SK-N-SH treated with all-trans-retinoic acid at 6 μM for 48 hours (cell line): Measurements from ENCODE around the gene ARRB1.

Source experiments
- ARNTL ChIP-seq: fragments of 450-650 bp; formaldehyde crosslinking; IDR thresholded peaks from 2 replicates; pipeline ENCODE4 v1.5.0; 2020; ENCODE audit warnings: low read depth, mild to moderate bottlenecking, moderate library complexity, borderline replicate concordance
- BACH2 ChIP-seq: fragments of 250-450 bp; sonication (Bioruptor Pico); IDR thresholded peaks from 2 replicates; pipeline ENCODE4 v1.9.0; 2021; ENCODE audit warnings: mild to moderate bottlenecking, borderline replicate concordance
- CREB5 ChIP-seq: fragments of 250-450 bp; sonication (Bioruptor Pico); IDR thresholded peaks from 2 replicates; pipeline ENCODE4 v1.5.1; 2020; ENCODE audit warnings: low read depth, mild to moderate bottlenecking, moderate library complexity
- CSDC2 ChIP-seq: fragments of 250-450 bp; sonication (Bioruptor Pico); IDR thresholded peaks from 2 replicates; pipeline ENCODE4 v1.5.0; 2020; ENCODE audit warnings: mild to moderate bottlenecking, moderate library complexity
- GLIS3 ChIP-seq: fragments of 250-450 bp; sonication (Bioruptor Pico); IDR thresholded peaks from 2 replicates; pipeline ENCODE4 v1.5.0; 2020; ENCODE audit warnings: mild to moderate bottlenecking, moderate library complexity
- RARB ChIP-seq: fragments of 250-450 bp; sonication (Bioruptor Pico); IDR thresholded peaks from 2 replicates; pipeline ENCODE4 v1.8.0; 2021; ENCODE audit warnings: mild to moderate bottlenecking, moderate library complexity
- TCF4 ChIP-seq: fragments of 250-450 bp; sonication (Bioruptor Pico); IDR thresholded peaks from 2 replicates; pipeline ENCODE4 v1.8.0; 2021; ENCODE audit warnings: mild to moderate bottlenecking, moderate library complexity, borderline replicate concordance
- TF ChIP-seq, protein P1 (sequence below): fragments of 250-450 bp; sonication (Bioruptor Pico); IDR thresholded peaks from 2 replicates; pipeline ENCODE4 v1.5.0; 2020; ENCODE audit warnings: mild to moderate bottlenecking, moderate library complexity
- TF ChIP-seq, protein P2 (sequence below): fragments of 250-450 bp; sonication (Bioruptor Pico); IDR thresholded peaks from 2 replicates; pipeline ENCODE4 v1.5.1; 2021; ENCODE audit warnings: mild to moderate bottlenecking, moderate library complexity

GRCh38 chr11:75269367-75269660 is 82.1 kb downstream of the ARRB1 start:
- TF ChIP-seq, protein P1, sequence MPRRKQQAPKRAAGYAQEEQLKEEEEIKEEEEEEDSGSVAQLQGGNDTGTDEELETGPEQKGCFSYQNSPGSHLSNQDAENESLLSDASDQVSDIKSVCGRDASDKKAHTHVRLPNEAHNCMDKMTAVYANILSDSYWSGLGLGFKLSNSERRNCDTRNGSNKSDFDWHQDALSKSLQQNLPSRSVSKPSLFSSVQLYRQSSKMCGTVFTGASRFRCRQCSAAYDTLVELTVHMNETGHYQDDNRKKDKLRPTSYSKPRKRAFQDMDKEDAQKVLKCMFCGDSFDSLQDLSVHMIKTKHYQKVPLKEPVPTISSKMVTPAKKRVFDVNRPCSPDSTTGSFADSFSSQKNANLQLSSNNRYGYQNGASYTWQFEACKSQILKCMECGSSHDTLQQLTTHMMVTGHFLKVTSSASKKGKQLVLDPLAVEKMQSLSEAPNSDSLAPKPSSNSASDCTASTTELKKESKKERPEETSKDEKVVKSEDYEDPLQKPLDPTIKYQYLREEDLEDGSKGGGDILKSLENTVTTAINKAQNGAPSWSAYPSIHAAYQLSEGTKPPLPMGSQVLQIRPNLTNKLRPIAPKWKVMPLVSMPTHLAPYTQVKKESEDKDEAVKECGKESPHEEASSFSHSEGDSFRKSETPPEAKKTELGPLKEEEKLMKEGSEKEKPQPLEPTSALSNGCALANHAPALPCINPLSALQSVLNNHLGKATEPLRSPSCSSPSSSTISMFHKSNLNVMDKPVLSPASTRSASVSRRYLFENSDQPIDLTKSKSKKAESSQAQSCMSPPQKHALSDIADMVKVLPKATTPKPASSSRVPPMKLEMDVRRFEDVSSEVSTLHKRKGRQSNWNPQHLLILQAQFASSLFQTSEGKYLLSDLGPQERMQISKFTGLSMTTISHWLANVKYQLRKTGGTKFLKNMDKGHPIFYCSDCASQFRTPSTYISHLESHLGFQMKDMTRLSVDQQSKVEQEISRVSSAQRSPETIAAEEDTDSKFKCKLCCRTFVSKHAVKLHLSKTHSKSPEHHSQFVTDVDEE (CRISPR knock-in tag) = no peak
- TF ChIP-seq ARNTL (CRISPR knock-in tag) (no peak), RARB (CRISPR knock-in tag) (no peak), BACH2 (CRISPR knock-in tag) (no peak), CREB5 (CRISPR knock-in tag) (no peak), CSDC2 (no peak), TCF4 (CRISPR knock-in tag) (no peak), GLIS3 (no peak)
- TF ChIP-seq, protein P2, sequence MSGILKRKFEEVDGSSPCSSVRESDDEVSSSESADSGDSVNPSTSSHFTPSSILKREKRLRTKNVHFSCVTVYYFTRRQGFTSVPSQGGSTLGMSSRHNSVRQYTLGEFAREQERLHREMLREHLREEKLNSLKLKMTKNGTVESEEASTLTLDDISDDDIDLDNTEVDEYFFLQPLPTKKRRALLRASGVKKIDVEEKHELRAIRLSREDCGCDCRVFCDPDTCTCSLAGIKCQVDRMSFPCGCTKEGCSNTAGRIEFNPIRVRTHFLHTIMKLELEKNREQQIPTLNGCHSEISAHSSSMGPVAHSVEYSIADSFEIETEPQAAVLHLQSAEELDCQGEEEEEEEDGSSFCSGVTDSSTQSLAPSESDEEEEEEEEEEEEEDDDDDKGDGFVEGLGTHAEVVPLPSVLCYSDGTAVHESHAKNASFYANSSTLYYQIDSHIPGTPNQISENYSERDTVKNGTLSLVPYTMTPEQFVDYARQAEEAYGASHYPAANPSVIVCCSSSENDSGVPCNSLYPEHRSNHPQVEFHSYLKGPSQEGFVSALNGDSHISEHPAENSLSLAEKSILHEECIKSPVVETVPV (CRISPR knock-in tag) = no peak
